H9 (cell line): ENCODE measurements around the gene SUV39H2. TPM values are rescaled to one million over a fixed set of nuclear protein-coding genes. Genes with fewer than 3 reads are reported as not detected.

Experiments used
- DNase-seq: peaks from one replicate; pipeline ENCODE4 v3.0.0-alpha.2; 2017
- H2AFZ ChIP-seq: one replicate; pipeline ENCODE4 v1.6.1; 2013; ENCODE audit warnings: mild to moderate bottlenecking, low read length, control low read depth, moderate library complexity
- H2AK5ac ChIP-seq: 2 replicates; pipeline ENCODE4 v1.6.1; 2013; ENCODE audit warnings: low read length, control low read depth, mixed read lengths; ENCODE audit not compliant: insufficient read length
- H2BK120ac ChIP-seq: one replicate; pipeline ENCODE4 v1.6.1; 2013; ENCODE audit warnings: low read depth, mild to moderate bottlenecking, low read length, control low read depth, inconsistent platforms; ENCODE audit not compliant: poor library complexity, severe bottlenecking
- H2BK12ac ChIP-seq: 2 replicates; pipeline ENCODE4 v1.6.1; 2013; ENCODE audit warnings: low read length, control low read depth, mixed read lengths, low read depth; ENCODE audit not compliant: insufficient read length
- H2BK15ac ChIP-seq: 2 replicates; pipeline ENCODE4 v1.6.1; 2013; ENCODE audit warnings: low read depth, low read length, control low read depth
- H2BK20ac ChIP-seq: one replicate; pipeline ENCODE4 v1.6.1; 2013; ENCODE audit warnings: low read depth, mild to moderate bottlenecking, low read length, control low read depth, inconsistent platforms; ENCODE audit not compliant: poor library complexity, severe bottlenecking
- H2BK5ac ChIP-seq: 2 replicates; pipeline ENCODE4 v1.6.1; 2013; ENCODE audit warnings: low read length, control low read depth, mixed read lengths; ENCODE audit not compliant: insufficient read length
- H3K14ac ChIP-seq: 2 replicates; pipeline ENCODE4 v1.6.1; 2013; ENCODE audit warnings: low read length, control low read depth; ENCODE audit not compliant: insufficient read depth
- H3K18ac ChIP-seq: 2 replicates; pipeline ENCODE4 v1.6.1; 2013; ENCODE audit warnings: low read depth, mild to moderate bottlenecking, mixed read lengths, low read length, control low read depth; ENCODE audit not compliant: insufficient read length
- H3K23ac ChIP-seq: 2 replicates; pipeline ENCODE4 v1.6.1; 2013; ENCODE audit warnings: low read length, control low read depth, mixed read lengths, low read depth; ENCODE audit not compliant: insufficient read length
- H3K23me2 ChIP-seq: 2 replicates; pipeline ENCODE4 v1.6.1; 2013; ENCODE audit warnings: low read depth, mild to moderate bottlenecking, mixed read lengths, low read length, control low read depth; ENCODE audit not compliant: insufficient read length, poor library complexity, severe bottlenecking
- H3K27ac ChIP-seq: 2 replicates; pipeline ENCODE4 v1.5.1; 2013; ENCODE audit warnings: low read length, control low read depth, mixed read lengths, low read depth; ENCODE audit not compliant: insufficient read length
- H3K27me3 ChIP-seq: 2 replicates; pipeline ENCODE4 v1.6.1; 2013; ENCODE audit warnings: low read length, control low read depth, inconsistent platforms; ENCODE audit not compliant: insufficient read depth
- H3K4ac ChIP-seq: 2 replicates; pipeline ENCODE4 v1.6.1; 2013; ENCODE audit warnings: low read depth, mild to moderate bottlenecking, control low read depth, inconsistent platforms, low read length, moderate library complexity
- H3K4me1 ChIP-seq: 2 replicates; pipeline ENCODE4 v1.6.1; 2013; ENCODE audit warnings: low read length, control low read depth, inconsistent platforms; ENCODE audit not compliant: insufficient read depth
- H3K4me2 ChIP-seq: 2 replicates; pipeline ENCODE4 v1.6.1; 2013; ENCODE audit warnings: low read length, control low read depth, mixed read lengths; ENCODE audit not compliant: insufficient read length, insufficient read depth
- H3K56ac ChIP-seq: 2 replicates; pipeline ENCODE4 v1.6.1; 2013; ENCODE audit warnings: low read depth, mild to moderate bottlenecking, mixed read lengths, low read length, control low read depth; ENCODE audit not compliant: insufficient read length
- H3K79me1 ChIP-seq: 2 replicates; pipeline ENCODE4 v1.6.1; 2013; ENCODE audit warnings: low read depth, mild to moderate bottlenecking, moderate library complexity, low read length, control low read depth, inconsistent platforms; ENCODE audit not compliant: insufficient read depth, poor library complexity, severe bottlenecking
- H3K79me2 ChIP-seq: 2 replicates; pipeline ENCODE4 v1.6.1; 2013; ENCODE audit warnings: low read length, control low read depth, inconsistent platforms; ENCODE audit not compliant: insufficient read depth
- H3K9ac ChIP-seq: 2 replicates; pipeline ENCODE4 v1.6.1; 2013; ENCODE audit warnings: low read length, control low read depth, mixed read lengths; ENCODE audit not compliant: insufficient read length; ENCODE audit errors: extremely low read depth
- H3K9me3 ChIP-seq: one replicate; pipeline ENCODE4 v1.6.1; 2013; ENCODE audit warnings: low read depth, low read length, inconsistent platforms; ENCODE audit not compliant: control insufficient read depth
- H3T11ph ChIP-seq: one replicate; pipeline ENCODE4 v1.6.1; 2013; ENCODE audit warnings: mild to moderate bottlenecking, low read length, control low read depth, inconsistent platforms
- H4K20me1 ChIP-seq: one replicate; pipeline ENCODE4 v1.6.1; 2013; ENCODE audit not compliant: control insufficient read depth, insufficient read length, insufficient read depth
- H4K5ac ChIP-seq: 2 replicates; pipeline ENCODE4 v1.6.1; 2013; ENCODE audit warnings: low read depth, mild to moderate bottlenecking, mixed read lengths, low read length, control low read depth; ENCODE audit not compliant: insufficient read length
- H4K8ac ChIP-seq: replicated peaks from 2 replicates; pipeline ENCODE4 v1.6.1; 2013; ENCODE audit warnings: low read length, control low read depth, mixed read lengths, low read depth; ENCODE audit not compliant: insufficient read length
- H4K91ac ChIP-seq: 2 replicates; pipeline ENCODE4 v1.6.1; 2013; ENCODE audit warnings: low read depth, mild to moderate bottlenecking, moderate library complexity, mixed read lengths, low read length, control low read depth; ENCODE audit not compliant: insufficient read length
- H3K27ac Mint-ChIP-seq, 3 experiments: 2 replicates in 2 of 3; 3 replicates in 1 of 3; pipeline ENCODE4 v1.8.0; 2020 to 2021; ENCODE audit warnings: mixed read lengths in 3 of 3, mild to moderate bottlenecking in 1 of 3, moderate library complexity in 1 of 3
- H3K27me3 Mint-ChIP-seq: 2 replicates; pipeline ENCODE4 v1.8.0; 2021; ENCODE audit warnings: low read depth, mild to moderate bottlenecking, moderate library complexity, mixed read lengths
- H3K36me3 Mint-ChIP-seq, 3 experiments: 2 replicates in 2 of 3; 3 replicates in 1 of 3; pipeline ENCODE4 v1.8.0; 2020 to 2021; ENCODE audit warnings: low read depth in 3 of 3, mixed read lengths in 3 of 3; ENCODE audit not compliant: insufficient read depth in 1 of 3
- H3K4me1 Mint-ChIP-seq, 2 experiments: 2 replicates each; pipeline ENCODE4 v1.8.0; 2020; ENCODE audit warnings: mixed read lengths in 2 of 2
- H3K4me3 Mint-ChIP-seq, 2 experiments: 2 replicates in 1 of 2; 3 replicates in 1 of 2; pipeline ENCODE4 v1.8.0; 2020 to 2021; ENCODE audit warnings: mild to moderate bottlenecking in 2 of 2, mixed read lengths in 2 of 2, moderate library complexity in 1 of 2
- H3K9me3 Mint-ChIP-seq, 2 experiments: 2 replicates in 1 of 2; 3 replicates in 1 of 2; pipeline ENCODE4 v1.8.0; 2020; ENCODE audit warnings: mild to moderate bottlenecking in 2 of 2, mixed read lengths in 2 of 2, moderate library complexity in 1 of 2
- WGBS: extraction: QIAGEN DNeasy Blood & Tissue Kit; methylation state at CpG from one replicate; pipeline ENCODE4 v1.1.7; 2013; ENCODE audit warnings: missing lambda C conversion rate, low lambda C conversion rate, mixed read lengths; ENCODE audit not compliant: insufficient read length; ENCODE audit errors: extremely low coverage; 5-methylcytosine and 5-hydroxymethylcytosine counted together
- total RNA-seq: library from RNA; stranded (reverse); gene quantifications from 2 replicates; pipeline ENCODE4 v1.2.1, GENCODE V29; 2021
- TF ChIP-seq, protein P1 (sequence below): fragments of 200-600 bp; sonication (generic); conservative IDR thresholded peaks from 3 replicates; pipeline ENCODE4 v1.8.0; 2021; ENCODE audit warnings: antibody characterized with exemption, mild to moderate bottlenecking

The SUV39H2 gene
- total RNA-seq, 1 experiment from 2014 or later: 59.7 TPM

DNA sequence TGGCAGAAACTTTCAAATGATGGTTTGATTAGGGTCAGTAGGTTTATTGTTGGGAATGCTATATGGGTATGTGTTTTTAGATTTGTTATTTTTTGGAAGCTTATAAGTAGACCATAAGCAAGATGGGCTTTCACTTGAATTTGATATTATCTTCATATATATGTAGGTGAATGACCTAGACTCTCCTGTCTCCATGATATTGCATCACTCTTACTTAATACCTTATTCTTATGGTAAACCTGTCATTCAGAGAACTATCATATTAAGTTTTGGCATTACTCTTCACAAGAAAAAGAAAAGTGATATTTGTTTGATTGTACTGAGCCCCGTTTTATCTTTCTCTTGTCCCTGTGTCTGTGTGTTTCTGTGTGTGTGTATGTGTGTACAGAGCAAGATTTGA is 23.2 kb upstream of the SUV39H2 start:
- Histone ChIP-seq H3K79me2 (no peaks in the 10 kb centered on the region), H2BK12ac (no peak overlapping the region), H3K4me1 (no peaks in the 10 kb centered on the region), H3K18ac (no peak overlapping the region), H3K27ac (no peak overlapping the region), H3K23me2 (no peaks in the 10 kb centered on the region), H3K79me1 (no peaks in the 10 kb centered on the region), H3K9me3 (no peaks in the 10 kb centered on the region), H3K4ac (no peak overlapping the region), H4K8ac (no peak overlapping the region), H3T11ph (no peak overlapping the region), H4K20me1 (no peaks in the 10 kb centered on the region), H2BK5ac (no peak overlapping the region), H3K9ac (no peak overlapping the region), H2AK5ac (no peak overlapping the region), H3K14ac (no peak overlapping the region), H4K91ac (no peak overlapping the region), H2AFZ (no peak overlapping the region), H2BK15ac (no peak overlapping the region), H2BK20ac (no peak overlapping the region), H3K4me2 (no peak overlapping the region), H2BK120ac (no peak overlapping the region), H3K56ac (no peak overlapping the region), H4K5ac (no peak overlapping the region), H3K27me3 (no peaks in the 10 kb centered on the region), H3K23ac (no peak overlapping the region)
- no peaks in the 10 kb centered on the region for H3K9me3 Mint-ChIP-seq
- no peaks in the 10 kb centered on the region for H3K4me1 Mint-ChIP-seq
- H3K27ac Mint-ChIP-seq: no peak overlapping the region
- no peak for DNase-seq
- H3K27me3 Mint-ChIP-seq: no peaks in the 10 kb centered on the region
- WGBS: no CpG with 5 or more reads among the region's 1 CpG
- no peak overlapping the region for H3K4me3 Mint-ChIP-seq
- peaks cover 7 to 61% (median 27%) of the 10 kb centered on the region in 3 experiments; a peak in 5 of 7 replicates for H3K36me3 Mint-ChIP-seq
- TF ChIP-seq, protein P1, sequence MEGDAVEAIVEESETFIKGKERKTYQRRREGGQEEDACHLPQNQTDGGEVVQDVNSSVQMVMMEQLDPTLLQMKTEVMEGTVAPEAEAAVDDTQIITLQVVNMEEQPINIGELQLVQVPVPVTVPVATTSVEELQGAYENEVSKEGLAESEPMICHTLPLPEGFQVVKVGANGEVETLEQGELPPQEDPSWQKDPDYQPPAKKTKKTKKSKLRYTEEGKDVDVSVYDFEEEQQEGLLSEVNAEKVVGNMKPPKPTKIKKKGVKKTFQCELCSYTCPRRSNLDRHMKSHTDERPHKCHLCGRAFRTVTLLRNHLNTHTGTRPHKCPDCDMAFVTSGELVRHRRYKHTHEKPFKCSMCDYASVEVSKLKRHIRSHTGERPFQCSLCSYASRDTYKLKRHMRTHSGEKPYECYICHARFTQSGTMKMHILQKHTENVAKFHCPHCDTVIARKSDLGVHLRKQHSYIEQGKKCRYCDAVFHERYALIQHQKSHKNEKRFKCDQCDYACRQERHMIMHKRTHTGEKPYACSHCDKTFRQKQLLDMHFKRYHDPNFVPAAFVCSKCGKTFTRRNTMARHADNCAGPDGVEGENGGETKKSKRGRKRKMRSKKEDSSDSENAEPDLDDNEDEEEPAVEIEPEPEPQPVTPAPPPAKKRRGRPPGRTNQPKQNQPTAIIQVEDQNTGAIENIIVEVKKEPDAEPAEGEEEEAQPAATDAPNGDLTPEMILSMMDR: no peak
